H9 (cell line): ENCODE data around the gene RPL5. TPM values are rescaled to one million over a fixed set of nuclear protein-coding genes. Genes with fewer than 3 reads are reported as not detected.

Experiments
- DNase-seq: peaks from one replicate; pipeline ENCODE4 v3.0.0-alpha.2; 2017
- H2AFZ ChIP-seq: one replicate; pipeline ENCODE4 v1.6.1; 2013; ENCODE audit warnings: mild to moderate bottlenecking, low read length, control low read depth, moderate library complexity
- H2AK5ac ChIP-seq: 2 replicates; pipeline ENCODE4 v1.6.1; 2013; ENCODE audit warnings: low read length, control low read depth, mixed read lengths; ENCODE audit not compliant: insufficient read length
- H2BK120ac ChIP-seq: one replicate; pipeline ENCODE4 v1.6.1; 2013; ENCODE audit warnings: low read depth, mild to moderate bottlenecking, low read length, control low read depth, inconsistent platforms; ENCODE audit not compliant: poor library complexity, severe bottlenecking
- H2BK12ac ChIP-seq: 2 replicates; pipeline ENCODE4 v1.6.1; 2013; ENCODE audit warnings: low read length, control low read depth, mixed read lengths, low read depth; ENCODE audit not compliant: insufficient read length
- H2BK15ac ChIP-seq: 2 replicates; pipeline ENCODE4 v1.6.1; 2013; ENCODE audit warnings: low read depth, low read length, control low read depth
- H2BK20ac ChIP-seq: one replicate; pipeline ENCODE4 v1.6.1; 2013; ENCODE audit warnings: low read depth, mild to moderate bottlenecking, low read length, control low read depth, inconsistent platforms; ENCODE audit not compliant: poor library complexity, severe bottlenecking
- H2BK5ac ChIP-seq: 2 replicates; pipeline ENCODE4 v1.6.1; 2013; ENCODE audit warnings: low read length, control low read depth, mixed read lengths; ENCODE audit not compliant: insufficient read length
- H3K14ac ChIP-seq: 2 replicates; pipeline ENCODE4 v1.6.1; 2013; ENCODE audit warnings: low read length, control low read depth; ENCODE audit not compliant: insufficient read depth
- H3K18ac ChIP-seq: 2 replicates; pipeline ENCODE4 v1.6.1; 2013; ENCODE audit warnings: low read depth, mild to moderate bottlenecking, mixed read lengths, low read length, control low read depth; ENCODE audit not compliant: insufficient read length
- H3K23ac ChIP-seq: 2 replicates; pipeline ENCODE4 v1.6.1; 2013; ENCODE audit warnings: low read length, control low read depth, mixed read lengths, low read depth; ENCODE audit not compliant: insufficient read length
- H3K23me2 ChIP-seq: 2 replicates; pipeline ENCODE4 v1.6.1; 2013; ENCODE audit warnings: low read depth, mild to moderate bottlenecking, mixed read lengths, low read length, control low read depth; ENCODE audit not compliant: insufficient read length, poor library complexity, severe bottlenecking
- H3K27ac ChIP-seq: 2 replicates; pipeline ENCODE4 v1.5.1; 2013; ENCODE audit warnings: low read length, control low read depth, mixed read lengths, low read depth; ENCODE audit not compliant: insufficient read length
- H3K27me3 ChIP-seq: 2 replicates; pipeline ENCODE4 v1.6.1; 2013; ENCODE audit warnings: low read length, control low read depth, inconsistent platforms; ENCODE audit not compliant: insufficient read depth
- H3K4ac ChIP-seq: 2 replicates; pipeline ENCODE4 v1.6.1; 2013; ENCODE audit warnings: low read depth, mild to moderate bottlenecking, control low read depth, inconsistent platforms, low read length, moderate library complexity
- H3K4me1 ChIP-seq: 2 replicates; pipeline ENCODE4 v1.6.1; 2013; ENCODE audit warnings: low read length, control low read depth, inconsistent platforms; ENCODE audit not compliant: insufficient read depth
- H3K4me2 ChIP-seq: 2 replicates; pipeline ENCODE4 v1.6.1; 2013; ENCODE audit warnings: low read length, control low read depth, mixed read lengths; ENCODE audit not compliant: insufficient read length, insufficient read depth
- H3K56ac ChIP-seq: 2 replicates; pipeline ENCODE4 v1.6.1; 2013; ENCODE audit warnings: low read depth, mild to moderate bottlenecking, mixed read lengths, low read length, control low read depth; ENCODE audit not compliant: insufficient read length
- H3K79me1 ChIP-seq: 2 replicates; pipeline ENCODE4 v1.6.1; 2013; ENCODE audit warnings: low read depth, mild to moderate bottlenecking, moderate library complexity, low read length, control low read depth, inconsistent platforms; ENCODE audit not compliant: insufficient read depth, poor library complexity, severe bottlenecking
- H3K79me2 ChIP-seq: 2 replicates; pipeline ENCODE4 v1.6.1; 2013; ENCODE audit warnings: low read length, control low read depth, inconsistent platforms; ENCODE audit not compliant: insufficient read depth
- H3K9ac ChIP-seq: 2 replicates; pipeline ENCODE4 v1.6.1; 2013; ENCODE audit warnings: low read length, control low read depth, mixed read lengths; ENCODE audit not compliant: insufficient read length; ENCODE audit errors: extremely low read depth
- H3K9me3 ChIP-seq: one replicate; pipeline ENCODE4 v1.6.1; 2013; ENCODE audit warnings: low read depth, low read length, inconsistent platforms; ENCODE audit not compliant: control insufficient read depth
- H3T11ph ChIP-seq: one replicate; pipeline ENCODE4 v1.6.1; 2013; ENCODE audit warnings: mild to moderate bottlenecking, low read length, control low read depth, inconsistent platforms
- H4K20me1 ChIP-seq: one replicate; pipeline ENCODE4 v1.6.1; 2013; ENCODE audit not compliant: control insufficient read depth, insufficient read length, insufficient read depth
- H4K5ac ChIP-seq: 2 replicates; pipeline ENCODE4 v1.6.1; 2013; ENCODE audit warnings: low read depth, mild to moderate bottlenecking, mixed read lengths, low read length, control low read depth; ENCODE audit not compliant: insufficient read length
- H4K8ac ChIP-seq: replicated peaks from 2 replicates; pipeline ENCODE4 v1.6.1; 2013; ENCODE audit warnings: low read length, control low read depth, mixed read lengths, low read depth; ENCODE audit not compliant: insufficient read length
- H4K91ac ChIP-seq: 2 replicates; pipeline ENCODE4 v1.6.1; 2013; ENCODE audit warnings: low read depth, mild to moderate bottlenecking, moderate library complexity, mixed read lengths, low read length, control low read depth; ENCODE audit not compliant: insufficient read length
- H3K27ac Mint-ChIP-seq, 3 experiments: 2 replicates in 2 of 3; 3 replicates in 1 of 3; pipeline ENCODE4 v1.8.0; 2020 to 2021; ENCODE audit warnings: mixed read lengths in 3 of 3, mild to moderate bottlenecking in 1 of 3, moderate library complexity in 1 of 3
- H3K27me3 Mint-ChIP-seq: 2 replicates; pipeline ENCODE4 v1.8.0; 2021; ENCODE audit warnings: low read depth, mild to moderate bottlenecking, moderate library complexity, mixed read lengths
- H3K36me3 Mint-ChIP-seq, 3 experiments: 2 replicates in 2 of 3; 3 replicates in 1 of 3; pipeline ENCODE4 v1.8.0; 2020 to 2021; ENCODE audit warnings: low read depth in 3 of 3, mixed read lengths in 3 of 3; ENCODE audit not compliant: insufficient read depth in 1 of 3
- H3K4me1 Mint-ChIP-seq, 2 experiments: 2 replicates each; pipeline ENCODE4 v1.8.0; 2020; ENCODE audit warnings: mixed read lengths in 2 of 2
- H3K4me3 Mint-ChIP-seq, 2 experiments: 2 replicates in 1 of 2; 3 replicates in 1 of 2; pipeline ENCODE4 v1.8.0; 2020 to 2021; ENCODE audit warnings: mild to moderate bottlenecking in 2 of 2, mixed read lengths in 2 of 2, moderate library complexity in 1 of 2
- H3K9me3 Mint-ChIP-seq, 2 experiments: 2 replicates in 1 of 2; 3 replicates in 1 of 2; pipeline ENCODE4 v1.8.0; 2020; ENCODE audit warnings: mild to moderate bottlenecking in 2 of 2, mixed read lengths in 2 of 2, moderate library complexity in 1 of 2
- WGBS: extraction: QIAGEN DNeasy Blood & Tissue Kit; methylation state at CpG from one replicate; pipeline ENCODE4 v1.1.7; 2013; ENCODE audit warnings: missing lambda C conversion rate, low lambda C conversion rate, mixed read lengths; ENCODE audit not compliant: insufficient read length; ENCODE audit errors: extremely low coverage; 5-methylcytosine and 5-hydroxymethylcytosine counted together
- total RNA-seq: library from RNA; stranded (reverse); gene quantifications from 2 replicates; pipeline ENCODE4 v1.2.1, GENCODE V29; 2021
- TF ChIP-seq, protein P1 (sequence below): fragments of 200-600 bp; sonication (generic); conservative IDR thresholded peaks from 3 replicates; pipeline ENCODE4 v1.8.0; 2021; ENCODE audit warnings: antibody characterized with exemption, mild to moderate bottlenecking

RPL5 gene
- total RNA-seq, 1 experiment from 2014 or later: 1,608 TPM

DNA sequence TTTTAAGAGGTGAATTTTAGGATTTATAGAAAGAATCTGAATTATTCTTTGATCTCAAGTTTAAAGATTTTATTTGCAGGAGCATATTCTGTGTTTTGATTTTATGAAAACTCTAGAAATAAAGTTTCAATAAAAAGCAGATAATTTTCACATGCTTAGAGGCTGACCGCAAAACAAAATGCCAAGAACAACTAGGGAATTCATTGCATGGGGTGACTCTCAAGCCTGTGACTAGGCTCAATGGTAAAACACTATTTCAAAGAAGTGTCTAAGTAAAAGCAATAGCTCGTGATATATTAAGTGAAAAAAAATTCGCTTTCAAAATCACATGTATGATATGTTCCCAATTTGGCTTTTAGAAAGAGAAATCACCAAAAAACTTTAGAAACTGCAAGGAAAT is 49.6 kb downstream of the RPL5 start:
- Histone ChIP-seq H3K4me2 (no peak overlapping the region), H3K18ac (no peak overlapping the region), H3K23ac (no peak overlapping the region), H3K27ac (no peak overlapping the region), H3K23me2 (no peaks in the 10 kb centered on the region), H3K9me3 (no peaks in the 10 kb centered on the region), H2BK120ac (no peak overlapping the region), H3T11ph (no peak overlapping the region), H4K5ac (no peak overlapping the region), H2BK12ac (no peak overlapping the region), H3K79me1 (no peaks in the 10 kb centered on the region), H3K14ac (no peak overlapping the region), H3K79me2 (no peaks in the 10 kb centered on the region), H2AFZ (no peak overlapping the region), H2BK15ac (no peak overlapping the region), H2BK20ac (no peak overlapping the region), H2BK5ac (no peak overlapping the region), H4K20me1 (no peaks in the 10 kb centered on the region), H3K4ac (no peak overlapping the region), H3K56ac (no peak overlapping the region), H4K8ac (no peak overlapping the region), H3K4me1 (no peaks in the 10 kb centered on the region), H2AK5ac (no peak overlapping the region), H4K91ac (no peak overlapping the region), H3K27me3 (no peaks in the 10 kb centered on the region), H3K9ac (no peak overlapping the region)
- no peak for DNase-seq
- Mint-ChIP-seq H3K4me3 (no peak overlapping the region), H3K27ac (no peak overlapping the region), H3K9me3 (no peaks in the 10 kb centered on the region), H3K27me3 (no peaks in the 10 kb centered on the region), H3K4me1 (peaks cover 12 to 13% of the 10 kb centered on the region in 2 experiments), H3K36me3 (no peaks in the 10 kb centered on the region)
- TF ChIP-seq, protein P1, sequence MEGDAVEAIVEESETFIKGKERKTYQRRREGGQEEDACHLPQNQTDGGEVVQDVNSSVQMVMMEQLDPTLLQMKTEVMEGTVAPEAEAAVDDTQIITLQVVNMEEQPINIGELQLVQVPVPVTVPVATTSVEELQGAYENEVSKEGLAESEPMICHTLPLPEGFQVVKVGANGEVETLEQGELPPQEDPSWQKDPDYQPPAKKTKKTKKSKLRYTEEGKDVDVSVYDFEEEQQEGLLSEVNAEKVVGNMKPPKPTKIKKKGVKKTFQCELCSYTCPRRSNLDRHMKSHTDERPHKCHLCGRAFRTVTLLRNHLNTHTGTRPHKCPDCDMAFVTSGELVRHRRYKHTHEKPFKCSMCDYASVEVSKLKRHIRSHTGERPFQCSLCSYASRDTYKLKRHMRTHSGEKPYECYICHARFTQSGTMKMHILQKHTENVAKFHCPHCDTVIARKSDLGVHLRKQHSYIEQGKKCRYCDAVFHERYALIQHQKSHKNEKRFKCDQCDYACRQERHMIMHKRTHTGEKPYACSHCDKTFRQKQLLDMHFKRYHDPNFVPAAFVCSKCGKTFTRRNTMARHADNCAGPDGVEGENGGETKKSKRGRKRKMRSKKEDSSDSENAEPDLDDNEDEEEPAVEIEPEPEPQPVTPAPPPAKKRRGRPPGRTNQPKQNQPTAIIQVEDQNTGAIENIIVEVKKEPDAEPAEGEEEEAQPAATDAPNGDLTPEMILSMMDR: no peak
- no CpG with 5 or more reads among the region's 3 CpGs for WGBS
